Activated naive CD8-positive, alpha-beta T cell treated with anti-CD3 and anti-CD28 coated beads, Interleukin-2, amount 10 ng/mL, durations not matched to agents 7 days and 5 days (primary cell): Measurements from ENCODE around the gene PLA2G4E. TPM values are rescaled to one million over a fixed set of nuclear protein-coding genes. Genes with fewer than 3 reads are reported as not detected.

Source experiments
- ATAC-seq: fragments of 150-1000 bp; cut with Tn5 transposase; one replicate; pipeline ENCODE4 v1.10.0; 2021; ENCODE audit warnings: low read depth, moderate library complexity
- POLR2A ChIA-PET: fragments of 350-600 bp; sonication (Branson Sonifier 250); formaldehyde crosslinking; loops from one replicate; lab custom pipeline; 2021; ENCODE audit warnings: antibody characterized with exemption; lab: Charles Lee
- DNase-seq: peaks from one replicate; pipeline ENCODE4 v3.0.0; 2021
- H3K27ac Mint-ChIP-seq: one replicate; pipeline ENCODE4 v1.8.0; 2022; ENCODE audit warnings: mild to moderate bottlenecking, mixed read lengths
- H3K27me3 Mint-ChIP-seq: one replicate; pipeline ENCODE4 v1.8.0; 2022; ENCODE audit warnings: mild to moderate bottlenecking, moderate library complexity, mixed read lengths
- H3K36me3 Mint-ChIP-seq: one replicate; pipeline ENCODE4 v1.8.0; 2021; ENCODE audit warnings: mild to moderate bottlenecking, mixed read lengths
- H3K4me1 Mint-ChIP-seq: one replicate; pipeline ENCODE4 v1.8.0; 2021; ENCODE audit warnings: mixed read lengths
- H3K4me3 Mint-ChIP-seq: one replicate; pipeline ENCODE4 v1.8.0; 2022; ENCODE audit warnings: mild to moderate bottlenecking, moderate library complexity, mixed read lengths
- H3K9me3 Mint-ChIP-seq: one replicate; pipeline ENCODE4 v1.8.0; 2021; ENCODE audit warnings: mixed read lengths
- total RNA-seq, 2 experiments: library from RNA; stranded (reverse); gene quantifications; one replicate each; pipeline ENCODE4 v1.2.3, GENCODE V29; 2021

The PLA2G4E gene
- total RNA-seq, 2 experiments from 2014 or later: not detected

- Mint-ChIP-seq H3K4me1 (peaks cover 18% of the 10 kb centered on the region), H3K9me3 (no peaks in the 10 kb centered on the region), H3K4me3 (no peak overlapping the region), H3K36me3 (no peaks in the 10 kb centered on the region), H3K27ac (no peak overlapping the region), H3K27me3 (no peaks in the 10 kb centered on the region)
- POLR2A ChIA-PET: interaction anchor here (0.6 to 1.8 kb wide), 2 partner anchors 28 to 242 kb away, joined by 4 to 7 read pairs; no protein-coding TSS in a partner anchor
- no peak for ATAC-seq
- no peak for DNase-seq
These were observed 79.0 kb downstream of the PLA2G4E start for GRCh38 chr15:41941644-41942415.

DNA sequence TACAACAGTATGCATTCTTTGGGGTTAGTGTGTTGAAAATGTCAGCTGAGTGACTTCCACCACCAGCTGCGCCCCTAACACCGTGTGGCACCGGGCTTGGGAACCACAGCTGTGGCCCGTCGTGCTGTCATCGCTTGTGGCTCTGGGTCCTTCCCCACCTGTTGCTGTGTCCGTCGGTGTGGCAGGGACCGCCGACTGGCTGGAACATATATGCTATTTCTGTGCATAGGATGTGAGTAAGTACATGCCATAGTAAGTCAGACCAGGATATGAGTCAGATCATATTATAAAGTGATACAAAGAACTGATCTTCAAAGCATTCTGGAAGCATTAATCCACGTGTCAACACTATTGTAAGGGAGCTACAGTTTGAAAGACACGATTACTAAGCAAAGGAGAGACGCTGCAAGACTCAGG is 80.4 kb downstream of the PLA2G4E start:
- Mint-ChIP-seq H3K27me3 (no peaks in the 10 kb centered on the region), H3K4me1 (peaks cover 30% of the 10 kb centered on the region), H3K9me3 (no peaks in the 10 kb centered on the region), H3K27ac (peak overlapping the region; percentile 17), H3K4me3 (no peak overlapping the region), H3K36me3 (no peaks in the 10 kb centered on the region)
- ATAC-seq: no peak
- POLR2A ChIA-PET: interaction anchor here (0.9 to 1.8 kb wide), 2 partner anchors 29 to 31 kb away, joined by 3 to 7 read pairs; no protein-coding TSS in a partner anchor
- no peak for DNase-seq

GRCh38 chr15:41939986-41940385 is 80.9 kb downstream of the PLA2G4E start:
- ATAC-seq (no peak), DNase-seq (no peak)
- H3K36me3 Mint-ChIP-seq: no peaks in the 10 kb centered on the region
- peaks cover 35% of the 10 kb centered on the region for H3K4me1 Mint-ChIP-seq
- no peaks in the 10 kb centered on the region for H3K27me3 Mint-ChIP-seq
- H3K9me3 Mint-ChIP-seq: no peaks in the 10 kb centered on the region
- POLR2A ChIA-PET: interaction anchor here (0.9 to 3.6 kb wide), 2 partner anchors 31 kb away, joined by 3 to 30 read pairs; partner anchors contain the start of gene EHD4
- no peak overlapping the region for H3K27ac Mint-ChIP-seq
- H3K4me3 Mint-ChIP-seq: no peak overlapping the region

GRCh38 chr15:41937568-41937923 is 83.3 kb downstream of the PLA2G4E start:
- Mint-ChIP-seq H3K36me3 (no peaks in the 10 kb centered on the region), H3K27ac (peak overlapping the region; percentile 99), H3K4me3 (peak overlapping the region; percentile 83), H3K9me3 (no peaks in the 10 kb centered on the region), H3K4me1 (peaks cover 41% of the 10 kb centered on the region), H3K27me3 (no peaks in the 10 kb centered on the region)
- POLR2A ChIA-PET: interaction anchor here (0.7 to 4.2 kb wide), 8 partner anchors 12 to 277 kb away, joined by 3 to 30 read pairs (median 4); partner anchors contain the start of genes EHD4, MAPKBP1, MGA and SPTBN5
- ATAC-seq (no peak), DNase-seq (no peak)

- POLR2A ChIA-PET: interaction anchor here (0.6 to 4.2 kb wide), 10 partner anchors 13 to 1175 kb away, joined by 3 to 30 read pairs (median 4); partner anchors contain the start of genes EHD4, MAPKBP1, MGA and SPTBN5
- H3K27me3 Mint-ChIP-seq: no peaks in the 10 kb centered on the region
- H3K4me1 Mint-ChIP-seq: peaks cover 41% of the 10 kb centered on the region
- H3K27ac Mint-ChIP-seq: peak overlapping the region; percentile 99
- no peaks in the 10 kb centered on the region for H3K9me3 Mint-ChIP-seq
- DNase-seq (peak; percentile 60), ATAC-seq (peak; percentile 90)
- H3K36me3 Mint-ChIP-seq: no peaks in the 10 kb centered on the region
- peak overlapping the region; percentile 83 for H3K4me3 Mint-ChIP-seq
These were observed 83.9 kb downstream of the PLA2G4E start for GRCh38 chr15:41936649-41937567.

DNA sequence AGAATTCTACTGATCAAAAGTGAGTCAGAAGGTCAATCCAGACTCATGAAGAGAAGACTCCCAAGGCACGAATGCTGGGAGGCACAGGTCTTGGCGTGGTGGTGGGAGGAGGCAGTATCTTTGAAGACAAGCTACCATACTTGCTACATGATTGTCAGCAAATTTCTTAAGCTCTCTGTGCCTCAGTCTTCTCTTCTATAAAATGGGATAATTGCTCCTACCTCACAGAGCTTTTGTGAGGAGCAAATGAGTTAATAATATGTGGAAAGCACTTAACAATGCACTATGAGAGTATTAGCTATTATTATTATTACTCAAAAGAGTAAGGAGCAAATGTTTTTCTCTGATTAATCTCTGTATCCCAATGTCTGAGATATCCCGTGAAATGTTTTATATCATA is 84.7 kb downstream of the PLA2G4E start:
- no peak for ATAC-seq
- no peaks in the 10 kb centered on the region for H3K36me3 Mint-ChIP-seq
- peak overlapping the region; percentile 70 for H3K4me3 Mint-ChIP-seq
- POLR2A ChIA-PET: interaction anchor here (1.0 to 4.2 kb wide), 4 partner anchors 35 to 162 kb away, joined by 3 to 30 read pairs (median 20); partner anchors contain the start of genes EHD4, MAPKBP1 and SPTBN5
- H3K27ac Mint-ChIP-seq: peak overlapping the region; percentile 99
- no peaks in the 10 kb centered on the region for H3K9me3 Mint-ChIP-seq
- no peaks in the 10 kb centered on the region for H3K27me3 Mint-ChIP-seq
- no peak for DNase-seq
- H3K4me1 Mint-ChIP-seq: peaks cover 41% of the 10 kb centered on the region

GRCh38 chr15:41935566-41936020 is 85.2 kb downstream of the PLA2G4E start:
- H3K4me1 Mint-ChIP-seq: peaks cover 37% of the 10 kb centered on the region
- no peaks in the 10 kb centered on the region for H3K36me3 Mint-ChIP-seq
- H3K27ac Mint-ChIP-seq: peak overlapping the region; percentile 99
- no peak for ATAC-seq
- H3K27me3 Mint-ChIP-seq: no peaks in the 10 kb centered on the region
- H3K4me3 Mint-ChIP-seq: peak overlapping the region; percentile 70
- no peak for DNase-seq
- H3K9me3 Mint-ChIP-seq: no peaks in the 10 kb centered on the region
- POLR2A ChIA-PET: interaction anchor here (1.0 to 4.2 kb wide), 4 partner anchors 36 to 161 kb away, joined by 3 to 21 read pairs (median 12); partner anchors contain the start of genes EHD4, MAPKBP1 and SPTBN5

DNA sequence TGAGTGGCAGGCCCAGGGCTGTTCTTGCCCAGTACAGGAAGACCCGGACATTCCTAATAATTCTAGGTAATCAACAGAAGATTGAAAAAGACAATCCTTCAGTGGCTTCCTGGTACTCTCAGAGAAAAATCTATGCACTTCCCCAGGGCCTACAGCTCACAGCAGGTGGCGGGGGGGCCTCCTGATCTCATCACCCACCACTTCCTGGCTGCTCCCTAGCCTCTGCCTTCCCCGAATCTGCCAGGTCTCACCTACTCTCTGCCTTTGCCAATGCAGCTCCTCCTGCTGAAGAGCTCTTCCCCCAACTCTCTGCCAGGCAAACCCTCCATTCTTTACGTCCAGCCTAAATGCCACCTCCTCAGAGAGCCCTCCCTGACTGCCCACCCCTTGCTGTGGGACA is 86.0 kb downstream of the PLA2G4E start:
- H3K4me1 Mint-ChIP-seq: peaks cover 35% of the 10 kb centered on the region
- H3K27me3 Mint-ChIP-seq: no peaks in the 10 kb centered on the region
- no peaks in the 10 kb centered on the region for H3K9me3 Mint-ChIP-seq
- peak overlapping the region; percentile 99 for H3K27ac Mint-ChIP-seq
- POLR2A ChIA-PET: interaction anchor here (0.8 to 4.2 kb wide), 4 partner anchors 35 to 161 kb away, joined by 3 to 21 read pairs (median 12); partner anchors contain the start of genes EHD4, MAPKBP1 and SPTBN5
- no peaks in the 10 kb centered on the region for H3K36me3 Mint-ChIP-seq
- DNase-seq: peak; percentile 71
- ATAC-seq: peak; percentile 81
- H3K4me3 Mint-ChIP-seq: peak overlapping the region; percentile 70

- DNase-seq (no peak), ATAC-seq (no peak)
- Mint-ChIP-seq H3K36me3 (no peaks in the 10 kb centered on the region), H3K4me1 (peaks cover 35% of the 10 kb centered on the region), H3K4me3 (no peak overlapping the region), H3K27ac (peak overlapping the region; percentile 70), H3K9me3 (no peaks in the 10 kb centered on the region), H3K27me3 (no peaks in the 10 kb centered on the region)
- POLR2A ChIA-PET: interaction anchor here (1.0 to 1.3 kb wide), 2 partner anchors 36 to 39 kb away, joined by 3 to 5 read pairs; partner anchors contain the start of gene EHD4
These were observed 87.1 kb downstream of the PLA2G4E start for GRCh38 chr15:41933771-41934170.

DNA sequence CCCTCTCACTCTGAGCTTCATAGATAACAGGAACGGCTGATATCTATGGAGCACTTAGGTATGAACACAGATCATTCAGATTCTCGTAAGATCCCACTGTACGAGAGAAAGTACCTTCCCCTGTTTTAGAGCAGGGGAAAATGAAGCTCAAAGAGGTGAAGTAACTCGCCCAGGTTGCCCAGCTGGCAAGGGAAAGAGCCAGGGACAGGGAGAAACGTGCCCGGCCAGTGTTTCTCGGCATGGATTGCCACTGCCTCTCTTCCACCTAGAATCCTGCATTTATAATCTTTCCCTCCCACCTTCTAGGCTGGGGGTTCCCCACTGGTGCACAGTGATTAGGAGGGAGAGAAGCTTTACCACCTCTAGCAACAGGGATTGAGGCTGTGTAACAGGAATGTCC is 87.5 kb downstream of the PLA2G4E start:
- H3K36me3 Mint-ChIP-seq: no peaks in the 10 kb centered on the region
- DNase-seq (no peak), ATAC-seq (no peak)
- peaks cover 37% of the 10 kb centered on the region for H3K4me1 Mint-ChIP-seq
- no peaks in the 10 kb centered on the region for H3K27me3 Mint-ChIP-seq
- H3K27ac Mint-ChIP-seq: peak overlapping the region; percentile 17
- POLR2A ChIA-PET: interaction anchor here (0.6 to 1.3 kb wide), 3 partner anchors 18 to 39 kb away, joined by 3 to 5 read pairs (median 3); partner anchors contain the start of gene EHD4
- H3K4me3 Mint-ChIP-seq: no peak overlapping the region
- no peaks in the 10 kb centered on the region for H3K9me3 Mint-ChIP-seq

DNA sequence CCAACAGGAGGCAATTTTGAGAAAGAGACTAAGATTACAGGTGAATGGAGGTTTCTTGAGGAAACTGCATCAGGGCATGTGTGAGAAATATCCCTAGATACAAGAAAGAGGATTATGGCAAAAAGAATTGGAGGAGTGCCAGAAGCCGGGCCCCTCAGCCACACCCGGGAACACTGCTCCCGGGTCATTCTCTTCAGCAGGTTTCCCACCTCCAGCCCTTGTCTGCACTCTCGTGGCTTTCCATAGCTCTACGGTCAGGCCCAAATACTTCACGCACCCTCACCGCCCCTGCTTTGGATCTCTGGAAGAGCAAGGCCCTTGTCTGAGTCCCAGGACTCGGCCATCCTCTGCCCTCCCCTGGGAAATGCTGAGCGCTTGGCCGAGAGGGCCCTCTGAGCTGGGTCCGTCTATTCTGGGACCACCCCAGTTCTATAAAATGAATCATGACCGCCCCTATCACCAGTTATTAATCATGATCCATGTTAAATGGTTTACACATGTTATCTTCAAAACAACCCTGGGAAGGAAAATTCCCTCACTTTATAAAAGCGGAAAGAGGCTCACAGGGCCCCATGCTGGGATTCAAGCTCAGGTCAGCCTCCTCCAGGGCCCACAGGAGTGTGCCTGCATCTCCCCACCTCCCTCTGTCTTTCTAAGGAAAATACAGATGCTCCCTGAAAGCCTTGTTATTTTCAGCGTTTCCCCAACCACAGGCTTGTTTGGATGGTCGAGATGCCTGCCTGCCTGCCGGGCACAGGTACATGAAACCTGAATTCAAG is 88.1 kb downstream of the PLA2G4E start:
- no peak for ATAC-seq
- no peak for DNase-seq
- Mint-ChIP-seq H3K4me1 (peaks cover 34% of the 10 kb centered on the region), H3K9me3 (no peaks in the 10 kb centered on the region), H3K36me3 (no peaks in the 10 kb centered on the region), H3K27me3 (no peaks in the 10 kb centered on the region), H3K4me3 (no peak overlapping the region), H3K27ac (peak overlapping the region; percentile 17)
- POLR2A ChIA-PET: interaction anchor here (0.6 to 1.0 kb wide), 2 partner anchors 19 to 40 kb away, joined by 3 to 5 read pairs; partner anchors contain the start of gene EHD4

DNA sequence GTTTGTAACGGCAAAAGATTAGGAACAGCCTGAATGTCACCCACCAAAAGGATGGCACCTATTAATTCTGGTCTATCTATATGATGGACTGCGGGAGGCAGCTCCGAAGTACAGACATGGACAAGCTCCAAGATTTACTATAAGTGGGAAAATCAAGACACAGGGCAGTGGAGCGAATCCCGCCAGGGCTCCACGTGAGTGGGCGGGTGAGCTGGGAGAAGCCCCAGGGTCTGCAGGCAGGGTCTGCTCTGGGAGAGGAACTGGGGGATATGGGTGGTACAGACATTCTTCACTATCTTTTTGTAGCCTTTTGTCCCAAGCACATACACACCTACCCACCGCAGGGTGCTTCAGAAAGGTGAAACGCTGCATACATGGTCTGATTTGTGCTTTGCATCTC is 88.7 kb downstream of the PLA2G4E start:
- DNase-seq: no peak
- H3K36me3 Mint-ChIP-seq: no peaks in the 10 kb centered on the region
- peaks cover 31% of the 10 kb centered on the region for H3K4me1 Mint-ChIP-seq
- ATAC-seq: no peak
- H3K9me3 Mint-ChIP-seq: no peaks in the 10 kb centered on the region
- H3K4me3 Mint-ChIP-seq: no peak overlapping the region
- POLR2A ChIA-PET: no interaction called here
- H3K27me3 Mint-ChIP-seq: no peaks in the 10 kb centered on the region
- H3K27ac Mint-ChIP-seq: no peak overlapping the region
